HepG2 (cell line): ENCODE results near the gene SLC38A9. TPM values are rescaled to one million over a fixed set of nuclear protein-coding genes. Genes with fewer than 3 reads are reported as not detected.

Source experiments
- ATAC-seq: fragments of 200-7000 bp; cut with Tn5 transposase; 3 replicates; pipeline ENCODE4 v1.9.1; 2020; ENCODE audit warnings: mild to moderate bottlenecking, moderate library complexity
- BruUV-seq: library from RNA; stranded (reverse); fragments of 400-500 nt; replicated peaks from 2 replicates; lab custom pipeline; 2021; lab: Mats Ljungman, UMichigan
- CTCF ChIA-PET: fragments of 300-600 bp; formaldehyde crosslinking; extraction: SDS; loops from one replicate; lab custom pipeline; 2021; ENCODE audit warnings: low total read pairs, inconsistent platforms, low intra/inter-chr PET ratio; lab: Yijun Ruan, JAX
- POLR2A ChIA-PET: fragments of 350-600 bp; sonication (Branson Sonifier 250); formaldehyde crosslinking; loops from one replicate; lab custom pipeline; 2020; ENCODE audit warnings: antibody characterized with exemption, inconsistent platforms; lab: Yijun Ruan, JAX
- DNase-seq: peaks from one replicate; pipeline ENCODE4 v3.0.0-alpha.2; 2015; ENCODE audit warnings: low spot score
- FAIRE-seq: peaks from 3 replicates; lab custom pipeline; 2011; peaks lifted over from hg19 to GRCh38; lab: Jason Lieb, UNC
- H2AFZ ChIP-seq: one replicate; pipeline ENCODE4 v1.6.1; 2011; ENCODE audit warnings: low read length, inconsistent platforms
- H3K27ac ChIP-seq: fragments of 300-600 bp; 3 replicates; pipeline ENCODE4 v1.8.0; 2011; ENCODE audit warnings: mixed run types, mild to moderate bottlenecking, mixed read lengths, low read length, inconsistent platforms; ENCODE audit not compliant: insufficient read depth; ENCODE audit errors: extremely low read length
- H3K27me3 ChIP-seq, 2 experiments: fragments of 200-600 bp in 1 of 2; 2 replicates in 1 of 2; 3 replicates in 1 of 2; pipeline versions ENCODE4 v1.6.0 to v1.8.0; 2011; ENCODE audit warnings: low read length in 2 of 2, mild to moderate bottlenecking in 2 of 2, moderate library complexity in 2 of 2, inconsistent platforms in 1 of 2; ENCODE audit not compliant: insufficient read depth in 2 of 2, control insufficient read depth in 1 of 2
- H3K36me3 ChIP-seq, 2 experiments: fragments of 200-600 bp in 1 of 2; replicated peaks in 1 of 2; 2 replicates in 1 of 2; 3 replicates in 1 of 2; pipeline versions ENCODE4 v1.5.1 to v1.8.0; 2011; ENCODE audit warnings: low read length in 2 of 2, inconsistent platforms in 1 of 2; ENCODE audit not compliant: insufficient read depth in 2 of 2, control insufficient read depth in 1 of 2
- H3K4me1 ChIP-seq: 2 replicates; pipeline ENCODE4 v1.5.1; 2012; ENCODE audit warnings: low read length, inconsistent platforms; ENCODE audit not compliant: insufficient read depth
- H3K4me2 ChIP-seq: 2 replicates; pipeline ENCODE4 v1.6.0; 2011; ENCODE audit warnings: low read depth, low read length, inconsistent platforms
- H3K4me3 ChIP-seq, 3 experiments: fragments of 200-600 bp in 1 of 3; sonication (generic), shearing (Covaris generic) in 1 of 3; replicated peaks in 1 of 3; 2 replicates each; pipeline ENCODE4 v1.5.1; 2011 to 2016; ENCODE audit warnings: low read length in 3 of 3, inconsistent platforms in 2 of 3, low read depth in 2 of 3, mild to moderate bottlenecking in 2 of 3, control low read depth in 1 of 3, mixed read lengths in 1 of 3; ENCODE audit not compliant: insufficient read depth in 1 of 3
- H3K79me2 ChIP-seq: one replicate; pipeline ENCODE4 v1.6.1; 2011; ENCODE audit warnings: low read length, inconsistent platforms; ENCODE audit not compliant: insufficient read depth
- H3K9ac ChIP-seq: 2 replicates; pipeline ENCODE4 v1.6.0; 2011; ENCODE audit warnings: mild to moderate bottlenecking, low read depth, low read length, inconsistent platforms; ENCODE audit not compliant: insufficient read depth
- H3K9me3 ChIP-seq: 2 replicates; pipeline ENCODE4 v1.5.1; 2012; ENCODE audit warnings: mild to moderate bottlenecking, low read length
- H4K20me1 ChIP-seq: 2 replicates; pipeline ENCODE4 v1.6.0; 2011; ENCODE audit warnings: inconsistent platforms, mild to moderate bottlenecking, low read length, moderate library complexity; ENCODE audit not compliant: insufficient read depth
- ARHGAP35 ChIP-seq: sonication (generic); formaldehyde crosslinking; IDR thresholded peaks from 2 replicates; pipeline ENCODE4 v1.9.0; 2022; ENCODE audit warnings: mild to moderate bottlenecking, inconsistent platforms, moderate library complexity, missing genetic modification reagents, borderline replicate concordance
- FOXA1 ChIP-seq, 2 experiments: fragments of 450-650 bp in 1 of 2; sonication (generic) in 1 of 2; formaldehyde crosslinking in 1 of 2; IDR thresholded peaks; 2 replicates each; pipeline versions ENCODE4 v1.4.0 to v1.6.1; 2016 to 2020; ENCODE audit warnings: missing genetic modification reagents in 1 of 2
- FOXO1 ChIP-seq: sonication (generic); formaldehyde crosslinking; IDR thresholded peaks from 2 replicates; pipeline ENCODE4 v1.4.0; 2020; ENCODE audit warnings: missing genetic modification reagents
- RFX1 ChIP-seq: fragments of 450-650 bp; IDR thresholded peaks from 2 replicates; pipeline ENCODE4 v1.6.1; 2017
- ZBTB7A ChIP-seq: sonication (generic); formaldehyde crosslinking; IDR thresholded peaks from 2 replicates; pipeline ENCODE4 v1.8.0; 2022; ENCODE audit warnings: mild to moderate bottlenecking, missing genetic modification reagents
- ZMYM2 ChIP-seq: sonication (generic); formaldehyde crosslinking; IDR thresholded peaks from 2 replicates; pipeline ENCODE4 v1.8.0; 2022; ENCODE audit warnings: mild to moderate bottlenecking, missing genetic modification reagents
- ZNF234 ChIP-seq: sonication (generic); formaldehyde crosslinking; conservative IDR thresholded peaks from 2 replicates; pipeline ENCODE4 v1.5.1; 2020; ENCODE audit warnings: mild to moderate bottlenecking, missing genetic modification reagents
- ZNF274 ChIP-seq: sonication (generic); formaldehyde crosslinking; IDR thresholded peaks from 2 replicates; pipeline ENCODE4 v1.5.1; 2020; ENCODE audit warnings: mild to moderate bottlenecking, missing genetic modification reagents
- ZNF337 ChIP-seq: sonication (generic); formaldehyde crosslinking; IDR thresholded peaks from 2 replicates; pipeline ENCODE4 v1.5.1; 2020; ENCODE audit warnings: missing genetic modification reagents, low read depth, mild to moderate bottlenecking, borderline replicate concordance
- ZNF496 ChIP-seq: sonication (generic); formaldehyde crosslinking; IDR thresholded peaks from 2 replicates; pipeline ENCODE4 v1.8.1; 2023; ENCODE audit warnings: mild to moderate bottlenecking, moderate library complexity, missing genetic modification reagents; ENCODE audit not compliant: insufficient replicate concordance
- ZNF577 ChIP-seq: sonication (generic); formaldehyde crosslinking; IDR thresholded peaks from 2 replicates; pipeline ENCODE4 v1.4.0; 2020; ENCODE audit warnings: mild to moderate bottlenecking, low read depth, missing genetic modification reagents, borderline replicate concordance
- WGBS: methylation state at CpG from one replicate; pipeline ENCODE4 v1.1.6; 2017; ENCODE audit warnings: low lambda C conversion rate; 5-methylcytosine and 5-hydroxymethylcytosine counted together
- in situ Hi-C: cut with HindIII; loops from 2 replicates; pipeline ENCODE4 v1.10.0; 2017; ENCODE audit warnings: low pct_unique_long_range_greater_than_20kb; ENCODE audit not compliant: extremely low pct_ligation_motif_present
- intact Hi-C: fragments of 100-400 bp; cut with micrococcal nuclease; formaldehyde crosslinking; loops from one replicate; pipeline ENCODE4 v1.10.0; 2022; ENCODE audit not compliant: unreplicated experiment
- polyA plus RNA-seq, 8 experiments: library from polyadenylated mRNA; depleted of rRNA in 3 of 8; stranded (reverse) in 7 of 8; unstranded in 1 of 8; fragments of >200 nt; fragmentation: Illumina TruSeq in 4 of 8; extraction: Trizol in 4 of 8; gene quantifications; 2 replicates each; pipeline versions ENCODE4 v1.2.1 to v1.2.3, GENCODE V29; 2011 to 2016; ENCODE audit warnings: low read depth in 4 of 8, missing spikeins in 1 of 8, mixed read lengths in 1 of 8; ENCODE audit not compliant: insufficient read depth in 1 of 8
- total RNA-seq, 5 experiments: library from RNA; depleted of rRNA; stranded (reverse); fragments of >200 nt; fragmentation: Illumina TruSeq; extraction: Trizol; gene quantifications; 2 replicates each; pipeline ENCODE4 v1.2.3, GENCODE V29; 2016; ENCODE audit warnings: low read depth in 1 of 5
- TF ChIP-seq, protein P1 (sequence below): sonication (generic); formaldehyde crosslinking; IDR thresholded peaks from 2 replicates; pipeline ENCODE4 v1.5.1; 2020; ENCODE audit warnings: mild to moderate bottlenecking, moderate library complexity, missing genetic modification reagents
- TF ChIP-seq, protein P2 (sequence below): sonication (generic); formaldehyde crosslinking; IDR thresholded peaks from 2 replicates; pipeline ENCODE4 v1.9.0; 2021; ENCODE audit warnings: missing genetic modification reagents, mild to moderate bottlenecking, borderline replicate concordance
- TF ChIP-seq, protein P3 (sequence below): sonication (generic); formaldehyde crosslinking; IDR thresholded peaks from 2 replicates; pipeline ENCODE4 v1.4.0; 2020; ENCODE audit warnings: mild to moderate bottlenecking, missing genetic modification reagents, borderline replicate concordance
- TF ChIP-seq, protein P4 (sequence below): sonication (generic); formaldehyde crosslinking; IDR thresholded peaks from 2 replicates; pipeline ENCODE4 v1.4.0; 2020; ENCODE audit warnings: missing genetic modification reagents
- TF ChIP-seq, protein P5 (sequence below): sonication (generic); formaldehyde crosslinking; IDR thresholded peaks from 2 replicates; pipeline ENCODE4 v1.5.1; 2020; ENCODE audit warnings: mild to moderate bottlenecking, missing genetic modification reagents, moderate library complexity

SLC38A9 gene
- total and polyA plus RNA-seq, 2 of the 13 experiments (the other 11 are each of a cell fraction or from before 2014, with no cell fraction given) = 19.3 to 36.0 TPM

DNA sequence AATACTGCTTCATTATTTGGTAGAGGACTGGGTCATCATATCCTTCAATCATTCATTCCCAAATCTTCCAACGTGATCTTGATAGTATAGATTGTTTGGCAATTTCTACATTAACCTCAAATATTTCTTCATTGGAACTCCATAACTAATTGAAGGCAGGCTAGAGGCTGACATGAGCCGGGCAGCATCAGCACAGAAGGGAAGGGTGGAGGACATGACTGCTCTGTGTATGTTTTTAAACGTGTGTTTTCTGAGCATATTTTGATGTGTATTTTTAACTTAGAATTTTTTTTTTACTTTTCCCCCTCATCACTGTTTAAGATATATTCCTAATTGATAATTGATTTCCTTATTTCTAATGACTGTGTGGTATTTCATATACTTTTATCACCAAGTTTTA, 38.4 kb upstream of the SLC38A9 start:
- H3K36me3 ChIP-seq = no peaks in the 10 kb centered on the region
- no peak overlapping the region for H2AFZ ChIP-seq
- H3K4me2 ChIP-seq = no peak overlapping the region
- in situ Hi-C loops = no loop called here
- H3K9ac ChIP-seq = no peak overlapping the region
- 0 out of 5 replicates have a peak, but pooled peaks cover 0 to 5% of the 10 kb centered on the region in 2 experiments for H3K27me3 ChIP-seq
- no peaks in the 10 kb centered on the region for H3K9me3 ChIP-seq
- WGBS = 21% methylated on average over 3 of the region's 3 CpGs
- TF ChIP-seq, protein P1, sequence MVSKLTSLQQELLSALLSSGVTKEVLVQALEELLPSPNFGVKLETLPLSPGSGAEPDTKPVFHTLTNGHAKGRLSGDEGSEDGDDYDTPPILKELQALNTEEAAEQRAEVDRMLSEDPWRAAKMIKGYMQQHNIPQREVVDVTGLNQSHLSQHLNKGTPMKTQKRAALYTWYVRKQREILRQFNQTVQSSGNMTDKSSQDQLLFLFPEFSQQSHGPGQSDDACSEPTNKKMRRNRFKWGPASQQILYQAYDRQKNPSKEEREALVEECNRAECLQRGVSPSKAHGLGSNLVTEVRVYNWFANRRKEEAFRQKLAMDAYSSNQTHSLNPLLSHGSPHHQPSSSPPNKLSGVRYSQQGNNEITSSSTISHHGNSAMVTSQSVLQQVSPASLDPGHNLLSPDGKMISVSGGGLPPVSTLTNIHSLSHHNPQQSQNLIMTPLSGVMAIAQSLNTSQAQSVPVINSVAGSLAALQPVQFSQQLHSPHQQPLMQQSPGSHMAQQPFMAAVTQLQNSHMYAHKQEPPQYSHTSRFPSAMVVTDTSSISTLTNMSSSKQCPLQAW (CRISPR knock-in tag) = no peak
- TF ChIP-seq ZBTB7A (CRISPR knock-in tag) (no peak), ZNF234 (CRISPR knock-in tag) (no peak), RFX1 (no peak), ARHGAP35 (CRISPR knock-in tag) (no peak), ZNF337 (CRISPR knock-in tag) (no peak), ZNF274 (CRISPR knock-in tag) (no peak), FOXO1 (CRISPR knock-in tag) (no peak), ZNF496 (no peak), ZMYM2 (CRISPR knock-in tag) (no peak), ZNF577 (CRISPR knock-in tag) (no peak), FOXA1 (IDR thresholded peaks at IDR 0.05) (no peak), FOXA1 (CRISPR knock-in tag; IDR thresholded peaks at IDR 0.05) (no peak)
- TF ChIP-seq, protein P2, sequence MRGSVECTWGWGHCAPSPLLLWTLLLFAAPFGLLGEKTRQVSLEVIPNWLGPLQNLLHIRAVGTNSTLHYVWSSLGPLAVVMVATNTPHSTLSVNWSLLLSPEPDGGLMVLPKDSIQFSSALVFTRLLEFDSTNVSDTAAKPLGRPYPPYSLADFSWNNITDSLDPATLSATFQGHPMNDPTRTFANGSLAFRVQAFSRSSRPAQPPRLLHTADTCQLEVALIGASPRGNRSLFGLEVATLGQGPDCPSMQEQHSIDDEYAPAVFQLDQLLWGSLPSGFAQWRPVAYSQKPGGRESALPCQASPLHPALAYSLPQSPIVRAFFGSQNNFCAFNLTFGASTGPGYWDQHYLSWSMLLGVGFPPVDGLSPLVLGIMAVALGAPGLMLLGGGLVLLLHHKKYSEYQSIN = no peak
- TF ChIP-seq, protein P3, sequence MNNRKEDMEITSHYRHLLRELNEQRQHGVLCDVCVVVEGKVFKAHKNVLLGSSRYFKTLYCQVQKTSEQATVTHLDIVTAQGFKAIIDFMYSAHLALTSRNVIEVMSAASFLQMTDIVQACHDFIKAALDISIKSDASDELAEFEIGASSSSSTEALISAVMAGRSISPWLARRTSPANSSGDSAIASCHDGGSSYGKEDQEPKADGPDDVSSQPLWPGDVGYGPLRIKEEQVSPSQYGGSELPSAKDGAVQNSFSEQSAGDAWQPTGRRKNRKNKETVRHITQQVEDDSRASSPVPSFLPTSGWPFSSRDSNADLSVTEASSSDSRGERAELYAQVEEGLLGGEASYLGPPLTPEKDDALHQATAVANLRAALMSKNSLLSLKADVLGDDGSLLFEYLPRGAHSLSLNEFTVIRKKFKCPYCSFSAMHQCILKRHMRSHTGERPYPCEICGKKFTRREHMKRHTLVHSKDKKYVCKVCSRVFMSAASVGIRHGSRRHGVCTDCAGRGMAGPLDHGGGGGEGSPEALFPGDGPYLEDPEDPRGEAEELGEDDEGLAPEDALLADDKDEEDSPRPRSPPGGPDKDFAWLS (CRISPR knock-in tag) = no peak
- TF ChIP-seq, protein P4, sequence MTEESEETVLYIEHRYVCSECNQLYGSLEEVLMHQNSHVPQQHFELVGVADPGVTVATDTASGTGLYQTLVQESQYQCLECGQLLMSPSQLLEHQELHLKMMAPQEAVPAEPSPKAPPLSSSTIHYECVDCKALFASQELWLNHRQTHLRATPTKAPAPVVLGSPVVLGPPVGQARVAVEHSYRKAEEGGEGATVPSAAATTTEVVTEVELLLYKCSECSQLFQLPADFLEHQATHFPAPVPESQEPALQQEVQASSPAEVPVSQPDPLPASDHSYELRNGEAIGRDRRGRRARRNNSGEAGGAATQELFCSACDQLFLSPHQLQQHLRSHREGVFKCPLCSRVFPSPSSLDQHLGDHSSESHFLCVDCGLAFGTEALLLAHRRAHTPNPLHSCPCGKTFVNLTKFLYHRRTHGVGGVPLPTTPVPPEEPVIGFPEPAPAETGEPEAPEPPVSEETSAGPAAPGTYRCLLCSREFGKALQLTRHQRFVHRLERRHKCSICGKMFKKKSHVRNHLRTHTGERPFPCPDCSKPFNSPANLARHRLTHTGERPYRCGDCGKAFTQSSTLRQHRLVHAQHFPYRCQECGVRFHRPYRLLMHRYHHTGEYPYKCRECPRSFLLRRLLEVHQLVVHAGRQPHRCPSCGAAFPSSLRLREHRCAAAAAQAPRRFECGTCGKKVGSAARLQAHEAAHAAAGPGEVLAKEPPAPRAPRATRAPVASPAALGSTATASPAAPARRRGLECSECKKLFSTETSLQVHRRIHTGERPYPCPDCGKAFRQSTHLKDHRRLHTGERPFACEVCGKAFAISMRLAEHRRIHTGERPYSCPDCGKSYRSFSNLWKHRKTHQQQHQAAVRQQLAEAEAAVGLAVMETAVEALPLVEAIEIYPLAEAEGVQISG (CRISPR knock-in tag) = no peak
- TF ChIP-seq, protein P5, sequence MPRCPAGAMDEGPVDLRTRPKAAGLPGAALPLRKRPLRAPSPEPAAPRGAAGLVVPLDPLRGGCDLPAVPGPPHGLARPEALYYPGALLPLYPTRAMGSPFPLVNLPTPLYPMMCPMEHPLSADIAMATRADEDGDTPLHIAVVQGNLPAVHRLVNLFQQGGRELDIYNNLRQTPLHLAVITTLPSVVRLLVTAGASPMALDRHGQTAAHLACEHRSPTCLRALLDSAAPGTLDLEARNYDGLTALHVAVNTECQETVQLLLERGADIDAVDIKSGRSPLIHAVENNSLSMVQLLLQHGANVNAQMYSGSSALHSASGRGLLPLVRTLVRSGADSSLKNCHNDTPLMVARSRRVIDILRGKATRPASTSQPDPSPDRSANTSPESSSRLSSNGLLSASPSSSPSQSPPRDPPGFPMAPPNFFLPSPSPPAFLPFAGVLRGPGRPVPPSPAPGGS = no peak
- TF ChIP-seq, all 625 proteins: peak for 0
- FAIRE-seq = no peak
- Histone ChIP-seq H3K27ac (no peak overlapping the region), H3K4me3 (no peak overlapping the region), H4K20me1 (no peaks in the 10 kb centered on the region), H3K79me2 (no peaks in the 10 kb centered on the region), H3K4me1 (no peaks in the 10 kb centered on the region)
- no peak for ATAC-seq
- ChIA-PET CTCF (no interaction called here), POLR2A (no interaction called here)
- no peak for DNase-seq
- BruUV-seq = no TSS peak
- intact Hi-C loops = no loop called here
